RWPE1 (cell line): ENCODE measurements around the gene PCDH1.
"Not testable (repeated sequence)": the region's sequence is repeated elsewhere in the genome, so short reads cannot be mapped to it uniquely, and the experiment has no call there.

ENCODE experiments used
- CTCF ChIA-PET: fragments of 350-600 bp; sonication (Branson Sonifier 250); formaldehyde crosslinking; extraction: SDS; loops from one replicate; lab custom pipeline; 2021; lab: Yijun Ruan, JAX
- POLR2A ChIA-PET: fragments of 400-600 bp; formaldehyde crosslinking; extraction: SDS; loops from one replicate; lab custom pipeline; 2020; ENCODE audit warnings: antibody characterized with exemption; ENCODE audit not compliant: low non-redundant PET; lab: Yijun Ruan, JAX
- DNase-seq: peaks from one replicate; pipeline ENCODE4 v3.0.0; 2012; ENCODE audit warnings: low spot score
- H3K27ac ChIP-seq: fragments of 450-650 bp; 2 replicates; pipeline ENCODE4 v1.5.1; 2017
- TF ChIP-seq, protein P1 (sequence below): fragments of 450-650 bp; conservative IDR thresholded peaks from 2 replicates; pipeline ENCODE4 v1.5.1; 2017; ENCODE audit warnings: low read depth, mild to moderate bottlenecking

Gene PCDH1

DNA sequence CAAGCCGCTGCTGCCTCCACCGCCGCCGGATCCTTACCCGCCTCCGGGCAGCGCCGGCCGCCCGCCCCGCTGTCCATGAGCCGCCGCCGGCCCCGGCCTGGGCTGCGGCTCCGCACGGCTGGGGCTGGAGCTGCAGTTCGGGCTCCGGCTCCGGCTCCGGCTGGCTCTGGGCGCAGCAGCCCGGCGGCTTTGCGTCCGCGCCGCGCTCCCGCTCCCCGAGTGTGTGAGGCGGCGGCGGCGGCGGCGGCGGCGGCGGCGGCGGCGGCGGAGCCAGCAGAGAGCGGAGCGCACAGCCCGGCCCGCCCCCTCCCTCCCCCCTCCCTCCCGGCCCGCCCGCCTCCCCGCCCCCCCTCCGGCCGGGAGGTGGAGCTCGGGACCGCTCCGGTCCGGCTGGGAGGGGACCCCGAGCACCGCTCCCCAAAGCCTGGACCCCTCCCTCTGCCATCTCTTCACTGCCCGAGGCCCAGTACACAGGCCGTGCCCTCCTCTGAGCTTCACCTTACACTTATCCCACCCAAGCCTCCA, at the start of gene PCDH1:
Gene PCDH1 (minus strand): TSS at position 225 of the 525 bp plus-strand sequence. CDS start 148 bp downstream, at position 77.
- POLR2A ChIA-PET = interaction anchor here (0.6 to 2.2 kb wide), 6 partner anchors 8 to 175 kb away, joined by 3 to 11 read pairs (median 3); no protein-coding TSS in a partner anchor
- TF ChIP-seq, protein P1, sequence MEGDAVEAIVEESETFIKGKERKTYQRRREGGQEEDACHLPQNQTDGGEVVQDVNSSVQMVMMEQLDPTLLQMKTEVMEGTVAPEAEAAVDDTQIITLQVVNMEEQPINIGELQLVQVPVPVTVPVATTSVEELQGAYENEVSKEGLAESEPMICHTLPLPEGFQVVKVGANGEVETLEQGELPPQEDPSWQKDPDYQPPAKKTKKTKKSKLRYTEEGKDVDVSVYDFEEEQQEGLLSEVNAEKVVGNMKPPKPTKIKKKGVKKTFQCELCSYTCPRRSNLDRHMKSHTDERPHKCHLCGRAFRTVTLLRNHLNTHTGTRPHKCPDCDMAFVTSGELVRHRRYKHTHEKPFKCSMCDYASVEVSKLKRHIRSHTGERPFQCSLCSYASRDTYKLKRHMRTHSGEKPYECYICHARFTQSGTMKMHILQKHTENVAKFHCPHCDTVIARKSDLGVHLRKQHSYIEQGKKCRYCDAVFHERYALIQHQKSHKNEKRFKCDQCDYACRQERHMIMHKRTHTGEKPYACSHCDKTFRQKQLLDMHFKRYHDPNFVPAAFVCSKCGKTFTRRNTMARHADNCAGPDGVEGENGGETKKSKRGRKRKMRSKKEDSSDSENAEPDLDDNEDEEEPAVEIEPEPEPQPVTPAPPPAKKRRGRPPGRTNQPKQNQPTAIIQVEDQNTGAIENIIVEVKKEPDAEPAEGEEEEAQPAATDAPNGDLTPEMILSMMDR = no peak
- CTCF ChIA-PET = interaction anchor here (0.5 to 7.9 kb wide), 35 partner anchors 7 to 261 kb away, joined by 3 to 157 read pairs (median 5); partner anchors contain the start of genes ARAP3 and RNF14
- DNase-seq = peak; percentile 70
- peak within 1 kb of the TSS; percentile 67 for H3K27ac ChIP-seq

GRCh38 chr5:141926434-141926833, 48.2 kb upstream of the PCDH1 start:
- ChIA-PET POLR2A (interaction anchor here (0.6 kb wide), 1 partner anchor 746 kb away, joined by 9 read pairs; no protein-coding TSS in a partner anchor), CTCF (no interaction called here)
- TF ChIP-seq, protein P1 = no peak
- DNase-seq = no peak
- H3K27ac ChIP-seq = no peak overlapping the region

- ChIA-PET CTCF (interaction anchor here (0.6 to 1.9 kb wide), 5 partner anchors 9 to 177 kb away, joined by 3 to 9 read pairs (median 3); no protein-coding TSS in a partner anchor), POLR2A (interaction anchor here (0.5 to 2.0 kb wide), 6 partner anchors 14 to 966 kb away, joined by 3 to 11 read pairs (median 4); partner anchors contain the start of gene RNF14)
- peak within 1 kb of the TSS; percentile 94 for H3K27ac ChIP-seq
- TF ChIP-seq, protein P1 = no peak
- DNase-seq = peak; percentile 99
Measured at GRCh38 chr5:141923448-141924313, 45.5 kb upstream of the PCDH1 start, which contains the start of gene DELE1. DELE1 (plus strand) TSS chr5:141923871; CDS start chr5:141923942, 71 bp downstream.

DNA sequence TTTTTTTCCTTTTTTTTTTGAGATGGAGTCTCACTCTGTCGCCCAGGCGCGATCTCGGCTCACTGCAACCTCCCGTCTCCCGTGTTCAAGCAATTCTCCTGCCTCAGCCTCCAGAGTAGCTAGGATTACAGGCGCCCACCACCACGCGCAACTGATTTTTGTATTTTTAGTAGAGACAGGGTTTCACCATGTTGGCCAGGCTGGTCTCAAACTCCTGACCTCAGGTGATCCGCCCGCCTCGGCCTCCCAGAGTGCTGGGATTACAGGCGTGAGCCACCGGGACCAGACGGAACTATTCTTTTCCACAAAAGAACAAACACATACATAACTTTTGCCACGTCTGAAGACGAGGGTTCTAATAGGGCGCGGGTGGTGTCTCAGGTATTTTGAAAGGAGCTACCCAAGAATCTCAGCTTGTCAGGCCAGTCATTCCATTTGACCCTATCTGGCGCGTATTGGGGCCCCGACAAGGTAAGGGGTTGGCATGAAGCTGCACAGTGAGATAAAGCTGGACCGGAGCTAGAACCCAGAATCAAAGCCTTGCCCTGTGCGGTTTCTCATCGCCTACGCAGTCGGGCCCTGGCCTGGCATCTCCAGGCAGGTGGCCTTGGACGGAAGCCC, 44.7 kb upstream of the PCDH1 start:
- not testable (repeated sequence) for DNase-seq
- ChIA-PET CTCF (interaction anchor here (0.6 to 1.9 kb wide), 6 partner anchors 8 to 230 kb away, joined by 3 to 7 read pairs (median 3); no protein-coding TSS in a partner anchor), POLR2A (interaction anchor here (0.5 to 2.0 kb wide), 6 partner anchors 13 to 967 kb away, joined by 3 to 11 read pairs (median 4); partner anchors contain the start of gene RNF14)
- peak overlapping the region; percentile 94 for H3K27ac ChIP-seq

DNA sequence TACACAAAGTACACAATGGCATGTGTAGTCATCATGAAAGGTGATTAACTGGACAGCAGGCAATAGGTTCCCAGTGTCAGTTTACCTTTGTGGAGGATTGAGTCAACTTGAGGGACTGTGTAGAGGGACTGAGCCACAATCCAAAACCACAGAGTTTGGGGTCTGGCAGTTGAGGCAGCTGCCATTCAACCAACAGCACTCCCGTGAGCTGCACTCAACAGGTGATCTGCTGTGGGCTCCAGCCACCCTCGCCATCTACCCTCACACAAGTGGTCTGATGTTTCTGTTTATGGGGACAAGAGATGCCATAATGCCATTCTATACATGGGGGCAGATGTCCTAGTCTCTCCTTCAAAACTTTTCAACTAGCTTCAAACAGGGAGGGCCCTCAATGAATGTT, 42.6 kb upstream of the PCDH1 start:
- TF ChIP-seq, protein P1 = no peak
- DNase-seq = no peak
- CTCF ChIA-PET = interaction anchor here (1.2 kb wide), 1 partner anchor 39 kb away, joined by 4 read pairs; no protein-coding TSS in a partner anchor
- no peak overlapping the region for H3K27ac ChIP-seq
- POLR2A ChIA-PET = no interaction called here

DNA sequence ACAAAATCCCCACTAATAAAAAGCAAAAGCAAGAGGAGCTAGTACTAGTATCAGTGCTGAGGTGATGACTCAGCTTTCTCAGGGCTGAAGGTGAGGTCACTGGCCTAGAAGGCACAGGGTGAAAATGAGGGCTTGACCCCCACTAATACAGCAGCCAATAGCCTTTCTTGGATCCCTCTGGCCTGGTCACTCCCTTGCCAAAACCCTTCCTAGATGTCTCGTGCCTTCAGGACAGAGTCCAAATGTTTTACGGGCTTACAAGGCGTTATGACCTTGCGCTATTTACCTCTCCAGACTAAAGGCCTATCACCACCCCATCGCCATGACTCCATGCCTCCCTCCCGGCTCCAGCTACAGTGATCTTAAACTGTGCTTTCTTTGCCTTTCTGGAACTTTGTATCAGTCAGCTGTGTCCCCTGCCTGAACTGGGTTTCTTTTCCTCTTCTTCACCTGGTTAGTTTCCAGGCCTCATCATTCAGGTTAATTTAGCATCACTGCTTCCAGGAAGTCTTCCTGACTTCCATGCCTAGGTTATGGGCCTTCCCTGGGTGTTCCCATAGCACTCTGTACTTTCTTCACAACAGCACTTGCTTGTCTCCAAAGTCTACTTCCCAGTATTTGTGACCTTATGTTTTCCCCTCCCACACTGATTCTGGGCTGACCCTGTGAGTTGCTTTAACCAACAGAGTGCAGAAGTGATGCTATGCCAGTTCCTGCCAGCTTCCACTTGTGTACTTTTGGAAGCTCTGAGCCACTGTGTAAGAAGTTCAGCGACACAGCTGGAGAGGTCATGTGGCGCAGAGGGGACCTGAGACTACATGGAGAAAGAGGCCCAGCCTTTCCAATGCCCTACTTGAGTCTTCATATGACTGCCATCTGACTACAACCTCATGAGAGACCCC, 41.3 kb upstream of the PCDH1 start:
- no peak for DNase-seq
- ChIA-PET CTCF (interaction anchor here (1.0 kb wide), 1 partner anchor 41 kb away, joined by 3 read pairs; no protein-coding TSS in a partner anchor), POLR2A (no interaction called here)
- no peak overlapping the region for H3K27ac ChIP-seq
- TF ChIP-seq, protein P1 = no peak
